Activated T-cell treated with anti-CD3 and anti-CD28 coated beads for 1 hour (primary cell): Measurements from ENCODE around the gene CRABP2.

Source experiments
- DNase-seq: peaks from one replicate; pipeline ENCODE4 v3.0.0-alpha.2; 2020; ENCODE audit warnings: low read depth

The CRABP2 gene

DNA sequence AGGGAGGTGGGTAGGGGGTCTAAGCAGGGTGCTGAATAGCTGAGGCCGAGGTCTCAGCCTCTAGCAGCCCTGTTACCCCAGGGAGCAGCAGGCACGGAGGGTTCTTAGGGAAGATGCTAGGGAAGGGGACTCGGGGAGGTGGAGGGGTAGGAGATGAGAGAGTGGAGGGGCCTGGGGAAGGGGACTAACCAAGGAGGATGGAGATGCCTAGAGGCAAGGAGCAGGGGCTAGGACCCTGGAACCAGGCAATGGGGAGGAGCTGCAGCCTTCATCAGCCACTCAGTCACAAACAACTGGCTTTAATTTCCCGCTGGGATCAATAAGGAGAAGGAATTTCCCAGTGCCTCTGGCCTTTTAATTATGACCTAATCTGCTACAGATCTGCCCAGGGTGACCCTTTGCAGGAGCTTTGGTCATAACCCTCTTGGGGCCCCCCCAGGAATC, 2.9 kb upstream of the CRABP2 start:
- DNase-seq = no peak

DNA sequence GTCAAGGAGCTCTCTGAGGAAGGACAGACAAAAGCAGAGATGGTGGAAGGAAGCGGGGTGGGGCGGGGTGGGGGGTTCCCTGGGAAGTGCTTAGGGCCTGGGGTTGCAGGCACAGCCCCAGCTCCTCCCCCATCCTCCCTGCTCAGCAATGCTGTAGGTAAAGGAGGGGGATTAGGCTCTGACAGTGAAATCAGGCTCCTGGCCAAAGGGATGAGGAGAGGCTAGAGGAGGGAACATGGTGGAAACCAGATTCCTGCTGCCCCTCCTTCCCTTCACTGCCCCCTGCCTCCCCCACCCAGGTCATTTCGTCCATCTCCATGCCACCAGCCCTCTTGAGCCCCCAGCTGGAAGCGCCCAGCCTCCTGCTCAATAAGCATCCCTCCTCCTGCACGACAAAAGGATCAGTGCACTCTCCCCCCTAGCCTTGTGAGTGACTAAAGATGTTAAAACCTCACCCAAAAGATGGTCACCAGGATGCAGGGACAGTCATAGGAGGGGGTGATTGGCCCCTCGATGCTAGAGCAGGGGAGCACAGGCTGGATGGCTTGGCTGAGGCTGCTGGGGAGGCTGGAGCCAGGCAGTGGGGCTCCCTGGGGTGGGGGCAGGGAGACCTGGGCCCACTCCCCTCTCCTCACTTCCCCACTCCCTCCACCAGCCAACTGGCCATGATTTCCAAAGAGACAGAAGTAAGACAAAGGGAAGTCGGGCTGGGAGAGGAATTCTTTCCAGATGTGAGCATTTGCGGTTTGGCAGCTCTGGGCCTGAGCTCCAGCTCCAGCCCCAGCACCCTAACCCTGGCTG, 2.2 kb upstream of the CRABP2 start:
- DNase-seq = no peak

DNA sequence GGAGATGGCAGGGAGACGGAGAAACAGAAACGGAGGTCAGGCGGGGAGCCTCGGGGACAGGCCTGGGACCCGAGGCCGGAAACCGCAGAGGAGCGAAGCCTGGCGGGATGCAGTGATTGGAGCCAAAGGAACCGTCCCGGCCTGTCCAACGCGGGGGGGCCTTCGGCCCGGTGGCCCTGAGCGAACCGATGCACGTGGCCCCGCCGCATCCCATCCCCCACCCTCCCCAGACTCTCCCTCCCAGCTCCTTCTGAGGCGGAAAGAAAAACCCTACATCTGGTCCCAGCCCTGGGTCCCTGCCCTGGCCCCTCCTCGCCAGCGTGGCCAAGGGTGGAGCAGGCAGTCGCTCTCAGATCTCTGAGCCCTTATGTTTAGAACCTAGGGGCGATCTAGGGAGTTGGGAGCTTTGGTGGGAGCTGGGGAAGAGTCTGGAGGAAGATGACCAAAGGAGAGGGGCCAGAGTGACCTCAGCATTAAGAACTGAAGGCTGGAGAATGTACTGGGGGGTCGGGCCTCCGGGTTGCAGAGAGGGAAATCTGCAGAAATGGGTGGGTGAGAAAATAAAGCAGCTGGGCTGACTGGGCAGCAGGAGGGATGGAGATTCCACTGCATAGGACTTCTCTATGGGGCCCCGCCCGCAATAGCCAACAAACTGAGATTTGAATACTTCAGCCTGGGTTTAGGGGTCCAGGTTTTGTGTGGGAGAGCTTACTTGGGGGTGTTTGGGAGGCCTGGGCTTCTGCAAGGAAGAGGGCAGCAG, 1.5 kb upstream of the CRABP2 start:
- DNase-seq = no peak

DNA sequence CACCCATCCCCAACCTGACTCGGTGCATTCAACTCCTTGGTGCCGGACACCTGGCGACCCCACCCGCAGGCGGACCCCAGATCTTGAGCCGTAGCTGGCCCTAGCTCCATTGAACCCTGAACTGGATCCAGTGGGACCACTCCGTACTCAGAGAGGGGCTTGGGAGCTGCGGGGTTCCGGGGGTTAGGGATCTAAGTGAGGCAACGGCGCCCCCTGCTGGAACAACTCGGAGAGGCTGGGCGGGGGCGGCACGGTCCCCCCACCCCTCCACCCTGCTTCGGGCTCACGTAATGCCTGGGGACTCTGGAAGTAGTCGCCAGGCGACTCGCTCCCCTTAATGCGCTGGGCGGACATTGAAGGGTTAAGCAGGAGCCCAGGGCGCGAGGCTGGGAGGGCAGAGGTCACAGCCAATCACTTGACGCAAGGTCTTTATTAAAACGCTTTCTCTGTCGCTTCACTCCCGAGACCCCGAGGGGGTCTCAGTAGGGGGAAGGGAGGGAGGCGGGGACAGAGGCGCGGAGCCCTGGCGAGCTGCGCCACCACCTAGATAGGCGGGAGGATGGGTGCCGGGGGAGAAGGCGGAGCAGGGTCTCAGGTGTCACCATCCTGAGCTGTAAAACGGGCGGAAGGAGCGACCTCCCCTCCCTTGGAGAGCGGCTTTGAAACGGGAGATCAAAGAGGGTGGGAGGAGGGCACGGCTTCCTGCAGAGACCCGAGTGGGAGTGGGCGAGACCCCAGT, 704 bp upstream of the CRABP2 start:
- DNase-seq = peak; percentile 67

DNA sequence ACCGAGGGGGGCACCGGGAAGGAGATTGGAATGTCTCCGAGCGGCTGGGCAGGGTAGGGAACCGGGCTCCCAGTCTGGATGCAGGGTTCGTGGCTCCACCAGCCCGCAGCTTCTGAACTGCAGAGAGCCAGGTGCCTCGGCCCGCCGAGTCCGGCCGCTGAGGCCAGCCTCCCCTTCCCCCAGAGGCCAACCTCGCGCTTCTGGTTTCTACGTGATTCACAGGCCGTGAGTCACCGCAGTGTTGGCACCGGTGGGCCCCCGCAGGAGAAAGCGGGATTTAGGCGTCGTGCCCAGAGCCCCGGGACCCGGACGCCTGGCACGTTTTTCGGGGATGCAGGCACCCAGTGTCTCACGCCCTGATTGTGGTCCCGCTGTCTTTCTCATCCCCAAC, 458 bp downstream of the CRABP2 start:
- DNase-seq = no peak

DNA sequence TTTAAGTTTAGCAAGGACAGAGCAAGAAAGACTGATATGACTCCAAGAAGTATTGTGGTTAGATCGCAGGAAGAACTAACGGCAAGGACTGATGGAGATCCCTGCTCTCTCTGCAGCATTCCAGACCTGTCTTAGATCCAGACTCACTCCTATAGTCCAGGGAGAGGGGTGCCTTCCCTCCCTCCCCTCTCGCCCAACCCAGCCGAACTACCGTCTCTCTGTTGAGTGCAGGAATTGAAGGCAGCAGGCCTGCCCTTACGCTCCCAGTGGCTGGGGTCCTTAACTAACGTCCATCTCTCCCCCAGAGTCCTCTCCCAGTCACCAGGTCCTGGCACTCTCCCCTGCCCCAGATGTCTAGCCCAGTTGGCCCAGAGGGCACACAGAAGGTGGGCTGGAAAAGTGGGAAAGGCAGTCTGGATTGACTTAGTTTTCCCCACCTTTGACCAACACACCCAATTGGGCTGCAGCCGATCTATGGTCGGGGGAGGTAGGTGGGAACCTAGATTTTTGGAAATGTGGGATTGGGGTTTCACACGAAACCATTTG, 1.1 kb downstream of the CRABP2 start:
- DNase-seq = no peak

DNA sequence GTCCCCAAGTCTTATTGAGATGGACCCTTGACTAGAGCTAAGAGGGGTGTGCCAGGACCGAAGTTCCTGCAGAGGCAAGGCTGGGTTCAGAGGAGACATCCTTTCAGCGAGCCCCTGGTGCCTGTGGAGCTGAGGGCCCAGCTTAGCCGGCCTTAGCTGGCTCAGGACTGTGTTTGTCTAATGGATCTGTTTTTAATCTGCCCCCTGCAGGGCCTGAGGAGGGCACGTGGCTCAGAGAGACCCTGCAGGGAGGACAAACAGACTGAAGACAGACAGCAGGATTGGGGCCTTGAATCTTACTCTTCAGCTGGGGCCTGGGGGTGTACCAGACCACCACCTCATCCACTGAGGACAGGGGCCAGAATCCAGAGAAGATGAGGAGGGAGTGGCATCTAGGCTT, 1.6 kb downstream of the CRABP2 start:
- DNase-seq = no peak

DNA sequence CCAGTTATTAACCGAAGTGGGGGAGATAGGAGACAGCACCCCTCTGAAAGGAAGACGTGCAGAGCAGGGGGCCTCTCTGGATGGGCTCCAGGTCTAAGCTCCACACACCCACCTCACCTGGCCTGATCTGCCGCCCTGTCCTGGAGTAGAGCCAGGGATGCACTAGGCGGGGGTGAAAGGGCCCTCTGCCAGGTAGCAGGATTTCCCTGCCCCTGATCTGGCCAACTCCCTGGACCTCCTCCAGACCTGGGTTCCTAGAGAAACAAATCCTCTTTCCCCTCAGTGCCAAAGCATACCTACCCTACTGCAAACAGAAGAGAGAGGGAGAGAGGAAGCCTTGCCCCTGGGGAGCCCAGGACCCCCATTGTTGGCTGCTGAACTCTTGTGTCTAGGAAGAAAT, 2.0 kb downstream of the CRABP2 start:
- no peak for DNase-seq

DNA sequence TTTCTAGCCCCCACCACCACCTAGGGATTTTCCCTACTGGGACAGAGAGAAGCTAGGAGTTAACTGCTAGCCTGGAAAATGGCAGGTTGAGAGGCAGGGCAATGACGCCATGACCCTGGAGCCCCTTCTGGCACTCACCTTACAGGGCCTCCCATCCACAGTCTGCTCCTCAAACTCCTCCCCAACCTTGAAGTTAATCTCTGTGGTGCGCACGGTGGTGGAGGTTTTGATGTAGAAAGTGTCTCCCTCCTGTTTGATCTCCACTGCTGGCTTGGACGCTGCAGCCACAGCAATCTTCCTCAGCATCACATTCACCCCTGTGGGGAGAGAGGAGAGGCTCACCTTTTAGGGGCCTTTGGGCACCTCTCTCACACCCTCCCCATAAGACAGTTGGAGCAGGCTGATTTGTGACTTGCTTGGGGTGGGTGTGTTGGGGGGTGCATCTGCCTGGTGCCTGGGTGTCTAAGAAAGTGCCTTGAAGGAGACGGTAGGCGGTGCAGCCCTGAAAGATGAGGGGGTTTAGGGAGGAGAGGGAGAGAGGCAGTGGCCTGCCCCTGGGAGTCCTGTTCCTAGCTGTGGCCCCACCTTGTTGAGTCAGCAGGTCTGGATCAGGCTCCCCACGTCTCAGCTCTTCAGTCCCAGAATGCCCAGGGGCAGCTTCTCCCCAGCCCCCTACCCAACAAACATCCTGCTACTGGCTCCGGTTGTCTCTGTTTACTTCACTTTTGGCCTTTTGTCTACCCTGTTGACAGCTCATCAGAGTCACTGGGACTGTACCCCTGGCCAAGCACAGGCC, 4.4 kb downstream of the CRABP2 start:
- no peak for DNase-seq

DNA sequence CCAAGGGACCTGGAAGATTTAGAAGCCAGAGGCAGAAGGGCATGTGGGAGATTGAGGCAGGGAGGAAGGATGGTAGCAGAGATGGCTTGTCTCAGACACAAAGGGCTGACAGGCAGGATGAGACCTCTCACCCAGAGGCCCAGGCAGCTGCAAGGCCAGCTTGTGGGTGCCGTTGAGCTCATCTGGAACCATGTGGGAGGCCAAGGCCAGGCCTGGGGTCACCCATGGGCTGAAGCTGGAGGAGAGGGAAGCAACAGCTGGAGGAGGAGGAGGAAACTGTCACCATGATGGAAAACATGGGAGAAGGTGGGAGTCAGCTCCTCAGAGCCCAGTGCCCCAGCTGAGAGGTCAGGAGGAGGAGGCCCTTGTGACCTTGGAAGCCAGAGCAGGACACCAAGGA, 6.4 kb downstream of the CRABP2 start:
- DNase-seq = no peak

DNA sequence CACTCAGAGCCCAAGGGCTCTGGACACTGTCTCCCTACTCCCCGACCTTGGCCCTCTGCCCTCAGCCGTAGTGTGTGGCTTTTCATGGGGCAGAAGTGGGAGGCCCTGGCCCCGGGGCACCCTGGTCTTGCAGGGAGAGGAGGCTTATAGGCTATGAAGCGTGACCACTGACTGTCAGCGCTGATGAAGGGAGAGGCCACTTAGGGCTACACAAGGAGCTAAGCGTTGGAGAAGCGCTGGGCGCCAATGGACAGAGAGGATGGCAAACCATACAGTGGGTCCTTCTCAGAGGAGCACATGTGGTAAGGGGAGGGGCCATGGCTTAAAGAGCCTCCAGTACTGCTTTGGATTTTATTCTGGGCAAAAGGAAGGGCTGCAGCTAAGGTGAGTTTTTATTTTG, 7.9 kb downstream of the CRABP2 start:
- no peak for DNase-seq

DNA sequence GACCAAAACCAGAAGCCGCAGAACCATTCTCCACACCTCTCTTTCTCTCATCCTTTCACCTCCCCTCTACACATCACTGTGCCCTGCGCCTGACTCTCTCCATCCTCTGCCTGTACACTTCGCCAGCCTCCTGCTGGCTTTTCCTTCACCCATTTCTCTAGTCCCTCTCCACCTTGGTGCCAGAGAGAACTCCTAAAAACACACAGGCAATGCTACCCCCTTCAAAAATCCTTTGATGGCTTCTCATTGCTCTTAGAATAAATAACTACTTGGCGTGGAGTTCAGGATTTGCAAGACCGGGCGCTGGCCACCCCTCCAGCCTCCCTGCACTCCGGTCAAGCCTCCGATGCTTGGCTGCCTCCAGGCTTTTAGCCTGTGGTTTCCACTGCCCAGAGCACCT, 8.6 kb downstream of the CRABP2 start:
- no peak for DNase-seq

DNA sequence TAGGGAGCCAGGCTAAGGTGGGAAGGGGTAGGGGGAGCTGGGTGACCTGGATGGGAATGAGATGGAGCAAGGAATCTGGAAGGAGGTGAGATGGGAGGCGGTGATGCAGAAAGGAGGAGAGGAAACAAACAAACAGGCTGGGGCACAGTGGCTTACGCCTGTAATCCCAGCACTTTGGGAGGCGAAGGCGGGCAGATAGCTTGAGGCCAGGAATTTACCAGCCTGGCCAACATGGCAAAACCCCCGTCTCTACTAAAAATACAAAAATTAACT, 10.8 kb downstream of the CRABP2 start:
- DNase-seq = no peak

DNA sequence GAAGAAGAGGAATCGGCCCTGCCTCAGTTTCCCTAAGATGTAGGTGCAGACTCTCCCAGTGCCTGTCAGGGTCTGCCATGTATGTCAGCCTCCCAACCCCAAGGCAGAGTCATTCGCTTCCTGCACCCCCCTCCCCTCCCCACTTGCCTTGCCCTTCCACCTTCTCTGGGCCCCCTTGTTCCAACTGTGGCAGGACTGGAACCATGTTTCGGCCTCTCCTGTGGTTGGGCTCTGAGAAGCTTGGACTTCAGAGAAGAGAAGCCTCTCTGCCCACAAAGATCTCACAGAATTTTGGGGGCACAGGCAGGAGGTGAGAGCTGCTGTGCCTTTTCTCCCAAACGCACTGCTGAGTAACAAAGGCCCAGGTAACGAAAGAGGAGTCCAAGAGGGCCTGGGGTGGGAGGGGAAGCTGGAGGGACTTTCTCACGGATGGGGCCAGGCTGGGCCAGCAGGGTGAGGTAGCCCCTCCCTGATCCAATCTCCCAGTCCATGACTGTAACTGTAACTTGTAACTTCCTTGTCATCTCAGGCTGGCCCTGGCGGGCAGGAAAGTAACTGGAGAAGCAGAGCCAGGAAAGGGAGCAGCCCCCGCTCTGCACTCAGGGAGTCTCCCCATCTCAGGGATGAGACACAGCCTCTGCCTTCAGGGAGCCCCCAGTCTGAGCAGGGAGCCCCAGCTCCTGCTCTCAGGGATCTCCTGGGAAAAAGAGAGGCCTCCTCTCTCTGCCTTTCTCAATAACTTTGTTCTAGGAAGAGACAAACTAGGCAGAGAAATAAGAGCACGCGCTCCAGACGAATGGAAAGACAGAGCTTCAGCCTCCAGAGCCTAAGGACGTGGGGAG, 11.3 kb downstream of the CRABP2 start:
- no peak for DNase-seq

DNA sequence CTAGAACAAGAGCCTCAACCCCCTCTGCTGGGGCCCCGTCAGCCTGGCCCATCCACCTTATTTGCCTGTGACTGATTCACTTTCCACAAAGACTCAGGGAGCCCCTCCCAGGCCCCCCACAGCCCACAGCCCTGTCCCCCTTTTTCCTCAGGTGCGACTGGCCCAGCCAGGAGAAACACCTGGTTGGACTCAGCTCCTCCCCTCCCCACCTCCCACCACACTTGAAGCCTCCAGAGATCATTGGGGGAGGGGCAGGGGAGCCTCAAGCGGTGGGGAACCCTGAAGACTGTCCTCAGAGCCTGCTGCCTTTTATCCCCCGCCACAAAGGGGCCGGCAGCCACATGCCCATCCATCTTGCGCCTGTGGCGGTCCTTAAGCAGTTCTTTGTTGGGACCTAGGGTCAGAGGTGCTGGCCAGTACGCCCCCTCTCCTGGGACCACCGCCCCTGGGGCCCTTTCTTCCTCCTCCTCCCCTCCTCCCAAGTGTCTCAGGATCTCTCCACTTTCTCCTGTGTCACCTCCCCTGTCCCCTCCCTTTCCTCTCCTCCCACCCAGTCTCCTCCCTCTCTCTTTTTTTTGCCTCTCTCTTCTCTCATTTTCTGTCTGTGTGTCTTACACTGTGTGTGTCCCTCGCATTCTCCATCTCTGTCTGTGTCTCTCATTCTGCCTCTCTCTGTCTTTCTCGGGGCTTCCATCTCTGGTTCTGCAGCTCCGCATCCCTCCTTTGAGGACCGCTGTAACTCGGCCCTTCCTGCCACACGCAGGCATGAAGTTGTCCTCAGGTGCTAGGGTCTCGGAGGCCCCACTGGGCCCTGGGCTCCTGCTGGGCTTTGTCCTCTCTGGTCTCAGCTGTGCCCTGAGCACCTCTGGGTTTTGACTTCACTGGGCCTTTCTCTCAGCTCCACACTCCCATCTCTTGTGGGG, 12.2 kb downstream of the CRABP2 start:
- no peak for DNase-seq

DNA sequence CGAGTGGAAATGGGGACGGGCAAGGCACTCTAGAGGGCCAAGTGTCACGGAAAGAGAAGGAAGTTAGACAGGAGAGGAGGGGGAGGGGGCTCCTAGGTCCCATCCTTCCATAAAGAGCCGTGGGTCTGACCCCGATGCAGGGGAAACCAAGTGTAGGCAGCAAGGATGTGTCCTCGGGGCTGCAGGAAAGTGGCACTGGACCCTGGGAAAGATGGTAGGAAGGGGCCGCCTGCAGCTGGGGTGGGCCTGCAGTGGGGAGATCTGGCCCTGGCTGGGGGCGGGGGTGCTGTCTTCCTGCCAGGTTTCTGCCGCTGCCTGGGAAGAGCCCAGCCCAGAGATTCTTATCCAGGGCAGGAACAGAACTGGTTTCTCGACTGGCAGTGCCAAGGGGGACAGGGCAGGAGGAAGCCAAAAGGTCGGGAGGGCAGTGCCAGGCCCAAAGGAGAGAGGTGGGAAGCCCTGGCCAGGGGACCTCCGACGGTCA, 12.9 kb downstream of the CRABP2 start:
- no peak for DNase-seq

DNA sequence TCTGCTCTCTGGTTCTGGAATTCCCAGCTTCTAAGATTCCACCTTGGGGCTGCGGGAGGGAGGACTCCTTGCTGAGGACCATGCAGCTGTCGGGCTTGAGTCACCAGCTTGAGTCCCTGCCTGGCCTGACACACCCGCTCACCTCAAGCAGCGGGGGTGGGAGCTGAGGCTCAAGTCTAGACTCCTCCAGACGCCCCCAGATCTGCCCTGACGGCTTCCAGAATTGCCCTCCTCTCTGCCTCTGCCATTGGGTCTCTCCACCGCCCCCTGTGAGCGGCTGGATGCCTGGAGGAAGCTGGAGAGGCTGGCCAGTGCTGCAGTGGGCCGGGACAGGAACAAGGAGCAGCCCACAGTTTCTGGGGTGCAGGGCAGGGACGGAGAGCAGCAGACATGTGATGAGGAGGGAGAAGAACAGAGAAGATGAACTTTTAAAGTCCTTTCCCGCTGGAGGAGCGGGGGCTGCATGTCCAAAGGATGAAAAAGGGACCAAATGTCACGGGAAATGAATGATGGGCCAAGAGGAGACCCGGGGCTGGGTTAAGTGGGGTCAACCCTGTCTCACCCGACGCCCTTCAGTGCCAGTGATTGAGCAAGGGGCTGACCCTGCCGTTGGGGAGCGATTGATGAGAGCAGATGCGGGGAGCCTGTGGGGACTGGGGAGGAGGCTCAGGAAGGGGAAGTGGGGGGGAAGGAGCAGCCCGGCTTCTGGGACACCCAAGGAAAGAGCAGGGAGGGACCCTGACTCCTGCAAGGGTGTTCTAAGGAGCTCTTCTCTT, 13.5 kb downstream of the CRABP2 start:
- no peak for DNase-seq

DNA sequence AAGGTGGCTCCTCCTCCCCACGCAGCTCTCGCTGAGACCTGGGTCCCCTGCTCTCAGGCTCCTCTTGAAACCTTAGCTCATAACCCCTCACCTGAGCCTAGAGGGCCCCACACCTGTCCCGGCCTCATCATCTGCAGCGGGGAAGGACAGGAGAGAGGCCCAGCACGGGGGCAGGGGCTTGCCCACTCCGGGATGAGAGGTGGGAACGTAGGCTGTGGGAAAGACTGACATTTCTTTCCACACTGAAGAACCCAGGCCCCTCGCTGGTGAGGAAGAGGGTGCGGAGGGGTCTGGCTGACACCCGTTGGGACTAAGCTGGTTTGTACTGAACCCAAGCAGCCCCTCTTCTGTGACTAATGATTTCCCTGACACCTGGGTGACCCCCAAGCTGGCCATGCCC, 14.2 kb downstream of the CRABP2 start:
- DNase-seq = no peak

DNA sequence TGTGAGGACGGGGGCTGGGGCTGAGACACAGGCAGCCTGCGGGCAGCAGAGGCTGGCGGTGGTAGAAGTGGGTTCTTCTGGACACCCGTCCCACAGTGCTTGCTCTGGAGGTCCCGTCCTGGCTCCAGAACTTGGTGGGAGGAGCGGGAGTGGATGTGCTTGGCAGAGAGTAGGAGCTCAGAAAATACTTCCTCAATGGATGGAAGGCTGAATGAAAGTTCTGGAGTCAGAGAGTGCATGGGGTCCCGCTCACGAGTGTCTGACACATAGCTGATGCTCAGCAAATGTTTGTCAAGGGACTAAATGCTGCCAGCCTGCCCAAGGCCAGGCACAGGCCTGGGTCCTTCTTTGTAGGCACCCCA, 14.7 kb downstream of the CRABP2 start:
- no peak for DNase-seq
